Lung (tissue), 16 donors: ENCODE measurements around the gene ZXDB. TPM values are rescaled to one million over a fixed set of nuclear protein-coding genes. Genes with fewer than 3 reads are reported as not detected.
A peak's percentile ranks its signal among the peaks of the same experiment; 100 is the strongest.
"Not testable (repeated sequence)": the region's sequence is repeated elsewhere in the genome, so short reads cannot be mapped to it uniquely, and the experiment has no call there.

Experiments
- ATAC-seq: fragments of 200-7000 bp; cut with Tn5 transposase; one replicate; pipeline ENCODE4 v1.9.1; 2020; ENCODE audit warnings: moderate number of reproducible peaks; ENCODE audit not compliant: insufficient read depth, low FRiP score
- DNase-seq, 3 donors: peaks; one replicate each; pipeline ENCODE4 v3.0.0-alpha.2; 2013 to 2017
- H3K27ac ChIP-seq, 2 donors: one replicate each; pipeline ENCODE4 v1.5.1; 2013; ENCODE audit warnings: mild to moderate bottlenecking in 2 of 2, moderate library complexity in 2 of 2, control low read depth in 1 of 2, inconsistent platforms in 1 of 2, low read depth in 1 of 2, low read length in 1 of 2
- H3K27me3 ChIP-seq, 3 donors: one replicate each; pipeline ENCODE4 v1.5.1; 2013; ENCODE audit warnings: low read length in 2 of 3; ENCODE audit not compliant: control insufficient read depth in 3 of 3, insufficient read depth in 3 of 3
- H3K36me3 ChIP-seq, 4 donors: one replicate each; pipeline ENCODE4 v1.5.1; 2013; ENCODE audit warnings: low read length in 4 of 4, mild to moderate bottlenecking in 1 of 4, moderate library complexity in 1 of 4; ENCODE audit not compliant: control insufficient read depth in 4 of 4, insufficient read depth in 4 of 4
- H3K4me1 ChIP-seq, 5 donors: one replicate each; pipeline ENCODE4 v1.5.1; 2013; ENCODE audit warnings: low read length in 5 of 5, mild to moderate bottlenecking in 2 of 5, moderate library complexity in 1 of 5; ENCODE audit not compliant: control insufficient read depth in 5 of 5, insufficient read depth in 5 of 5
- H3K4me3 ChIP-seq: one replicate; pipeline ENCODE4 v1.5.1; 2013; ENCODE audit warnings: mild to moderate bottlenecking, control low read depth, moderate library complexity
- H3K9ac ChIP-seq, 2 donors: one replicate each; pipeline ENCODE4 v1.5.1; 2013; ENCODE audit warnings: low read length in 2 of 2, control low read depth in 1 of 2; ENCODE audit not compliant: insufficient read depth in 1 of 2
- H3K9me3 ChIP-seq, 4 donors: one replicate each; pipeline ENCODE4 v1.5.1; 2013; ENCODE audit warnings: low read length in 3 of 4, mild to moderate bottlenecking in 1 of 4, moderate library complexity in 1 of 4; ENCODE audit not compliant: control insufficient read depth in 4 of 4, insufficient read depth in 3 of 4
- WGBS, 2 donors: extraction: QIAGEN DNeasy Blood & Tissue Kit; methylation state at CpG; one replicate each; pipeline ENCODE4 v1.1.7; 2013; 5-methylcytosine and 5-hydroxymethylcytosine counted together
- long read RNA-seq, 5 donors: transcript quantifications; one replicate each; lab custom pipeline, GENCODE V29; 2026
- polyA plus RNA-seq, 2 donors: library from polyadenylated mRNA; stranded (reverse); fragments of 200-250 nt; gene quantifications; one replicate each; pipeline ENCODE4 v1.2.1, GENCODE V29; 2013
- total RNA-seq, 2 donors: library from RNA; depleted of rRNA in 1 of 2; stranded (reverse); fragments of >200 nt in 1 of 2; gene quantifications; one replicate each; pipeline ENCODE4 v1.2.1, GENCODE V29; 2014 to 2021
- TF ChIP-seq, protein P1 (sequence below): IDR thresholded peaks from 2 replicates; pipeline ENCODE4 v1.5.1; 2012; ENCODE audit warnings: mild to moderate bottlenecking; ENCODE audit errors: control extremely low read depth, extremely low read depth
- donor health status: control.
- donor health status: control.
- donor health status: Bipolar disorder and iron deficiency.
- donor health status: healthy.
- donor health status: DM: yes; HTN: yes; CAD: no.

ZXDB gene
- 10 to 100 TPM in 1 of 2 donors, 1 to 10 TPM in 1; 7.2 to 13.2 TPM for total RNA-seq
- polyA plus RNA-seq: 1 to 10 TPM; 1.9 to 2.5 TPM
- long read RNA-seq, donor 1, full-length matches to known transcripts: 29 of 29 reads
- long read RNA-seq, donor 1, partial matches to known transcripts: 0 of 29 reads
- long read RNA-seq, donor 1, other reads (novel, unspliced or antisense): 0 of 29 reads
- long read RNA-seq, donor 2, full-length matches to known transcripts: 7 of 7 reads
- long read RNA-seq, donor 2, partial matches to known transcripts: 0 of 7 reads
- long read RNA-seq, donor 2, other reads (novel, unspliced or antisense): 0 of 7 reads
- long read RNA-seq, donor 3, full-length matches to known transcripts: 17 of 17 reads
- long read RNA-seq, donor 3, partial matches to known transcripts: 0 of 17 reads
- long read RNA-seq, donor 3, other reads (novel, unspliced or antisense): 0 of 17 reads
- long read RNA-seq, donor 4, full-length matches to known transcripts: 9 of 9 reads
- long read RNA-seq, donor 4, partial matches to known transcripts: 0 of 9 reads
- long read RNA-seq, donor 4, other reads (novel, unspliced or antisense): 0 of 9 reads
- long read RNA-seq, donor 5, full-length matches to known transcripts: 13 of 13 reads
- long read RNA-seq, donor 5, partial matches to known transcripts: 0 of 13 reads
- long read RNA-seq, donor 5, other reads (novel, unspliced or antisense): 0 of 13 reads

DNA sequence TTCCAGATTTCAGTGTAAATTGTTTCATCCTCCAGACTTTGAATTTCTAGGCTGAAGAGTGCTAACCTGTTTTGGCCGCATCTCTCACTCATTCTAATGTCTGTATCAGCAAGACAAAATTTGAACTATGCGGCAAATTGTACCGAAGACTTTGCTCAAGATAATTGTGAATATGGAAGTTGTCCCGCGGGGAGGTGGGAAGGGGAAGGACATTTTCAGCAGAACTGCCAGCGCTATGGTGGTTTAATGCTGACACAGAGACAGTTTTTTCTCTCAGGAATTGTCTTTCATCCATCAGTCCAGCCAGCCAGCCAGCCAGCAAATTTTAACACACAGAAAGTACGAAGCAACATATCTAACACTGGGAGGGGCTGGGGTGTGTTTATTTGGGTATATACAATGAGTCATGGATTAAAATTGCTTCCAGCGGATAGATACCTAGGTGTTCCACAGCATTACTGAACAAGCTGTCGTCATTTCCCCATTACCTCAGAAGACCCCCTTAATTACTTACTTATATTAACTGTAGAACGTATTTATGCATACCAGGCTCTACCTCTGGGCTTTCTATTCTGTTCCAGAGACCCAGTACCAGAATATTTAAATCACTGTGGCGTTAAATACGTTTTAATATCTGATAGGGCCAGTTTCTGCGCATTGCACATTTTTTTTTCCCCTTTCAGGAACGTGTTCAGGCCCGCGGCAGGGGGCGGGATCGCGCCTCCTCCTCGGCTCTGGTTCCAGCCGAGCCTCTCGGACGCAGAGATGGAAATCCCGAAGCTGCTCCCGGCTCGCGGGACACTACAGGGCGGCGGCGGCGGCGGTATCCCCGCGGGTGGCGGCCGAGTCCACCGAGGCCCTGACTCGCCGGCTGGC, at the start of gene ZXDB:
Gene ZXDB (plus strand): TSS at position 728 of the 876 bp plus-strand sequence. CDS start 38 bp downstream, at position 766.
- Histone ChIP-seq H3K9ac (peak within 1 kb of the TSS; percentile 46 to 61), H3K4me1 (peaks cover 0 to 14% (median 3%) of the 10 kb centered on the region in 5 donors), H3K4me3 (peak within 1 kb of the TSS; percentile 52), H3K27ac (peak within 1 kb of the TSS; percentile 86 to 95)
- ATAC-seq: peak; percentile 35
- H3K9me3 ChIP-seq, H3K27me3 ChIP-seq, H3K36me3 ChIP-seq: not testable (repeated sequence)
- WGBS, 2 donors: 14 to 34% methylated on average over 13 to 17 of the region's 39 CpGs
- DNase-seq: peak in 2 of 3 donors; percentile 36 to 54

DNA sequence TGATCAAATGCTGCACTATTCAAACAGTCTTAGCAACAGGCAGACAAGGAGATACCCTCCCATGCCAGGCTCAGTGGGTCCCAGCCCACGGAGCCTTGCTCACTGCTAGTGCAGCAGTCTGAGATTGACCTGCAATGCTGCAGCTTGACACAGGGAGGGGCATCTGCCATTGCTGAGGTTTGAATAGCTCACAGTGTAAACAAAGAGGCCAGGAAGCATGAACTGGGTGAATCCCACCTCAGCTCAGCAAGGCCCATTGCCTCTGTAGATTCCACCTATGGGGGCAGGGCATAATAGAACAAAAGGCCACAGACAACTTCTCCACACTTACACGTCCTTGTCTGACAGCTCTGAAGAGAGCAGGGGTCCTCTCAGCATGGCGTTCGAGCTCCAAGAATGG, 26.6 kb upstream of the ZXDB start:
- ATAC-seq (no peak), DNase-seq (peak in 1 of 3 donors; percentile 0)
- no peak overlapping the region for H3K27ac ChIP-seq
- no peaks in the 10 kb centered on the region for H3K36me3 ChIP-seq
- H3K27me3 ChIP-seq: no peaks in the 10 kb centered on the region
- no peak overlapping the region for H3K4me3 ChIP-seq
- TF ChIP-seq, protein P1, sequence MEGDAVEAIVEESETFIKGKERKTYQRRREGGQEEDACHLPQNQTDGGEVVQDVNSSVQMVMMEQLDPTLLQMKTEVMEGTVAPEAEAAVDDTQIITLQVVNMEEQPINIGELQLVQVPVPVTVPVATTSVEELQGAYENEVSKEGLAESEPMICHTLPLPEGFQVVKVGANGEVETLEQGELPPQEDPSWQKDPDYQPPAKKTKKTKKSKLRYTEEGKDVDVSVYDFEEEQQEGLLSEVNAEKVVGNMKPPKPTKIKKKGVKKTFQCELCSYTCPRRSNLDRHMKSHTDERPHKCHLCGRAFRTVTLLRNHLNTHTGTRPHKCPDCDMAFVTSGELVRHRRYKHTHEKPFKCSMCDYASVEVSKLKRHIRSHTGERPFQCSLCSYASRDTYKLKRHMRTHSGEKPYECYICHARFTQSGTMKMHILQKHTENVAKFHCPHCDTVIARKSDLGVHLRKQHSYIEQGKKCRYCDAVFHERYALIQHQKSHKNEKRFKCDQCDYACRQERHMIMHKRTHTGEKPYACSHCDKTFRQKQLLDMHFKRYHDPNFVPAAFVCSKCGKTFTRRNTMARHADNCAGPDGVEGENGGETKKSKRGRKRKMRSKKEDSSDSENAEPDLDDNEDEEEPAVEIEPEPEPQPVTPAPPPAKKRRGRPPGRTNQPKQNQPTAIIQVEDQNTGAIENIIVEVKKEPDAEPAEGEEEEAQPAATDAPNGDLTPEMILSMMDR: no peak
- no peak overlapping the region for H3K9ac ChIP-seq
- 65 to 77% methylated on average over 4 of the region's 4 CpGs for WGBS, 2 donors
- no peaks in the 10 kb centered on the region for H3K4me1 ChIP-seq
- H3K9me3 ChIP-seq: no peaks in the 10 kb centered on the region

DNA sequence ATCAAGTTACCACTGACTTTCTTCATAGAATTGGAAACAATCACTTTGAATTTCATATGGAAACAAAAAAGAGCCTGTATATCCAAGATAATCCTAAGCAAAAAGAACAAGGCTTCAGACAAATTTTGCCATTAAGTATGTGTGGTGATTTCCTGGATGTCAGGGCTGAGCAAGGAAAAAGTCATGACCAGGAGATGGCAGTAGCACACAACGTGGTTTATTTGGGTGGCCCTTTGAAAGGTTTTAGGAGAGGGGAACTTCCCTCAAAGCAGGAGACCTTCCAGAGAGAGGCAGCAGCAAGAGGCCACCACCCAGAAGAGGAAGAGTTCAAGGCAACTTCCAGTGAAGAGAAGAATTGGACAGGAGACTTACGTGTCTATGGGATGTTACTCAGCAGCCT, 18.1 kb upstream of the ZXDB start:
- TF ChIP-seq, protein P1: no peak
- no peak overlapping the region for H3K27ac ChIP-seq
- ATAC-seq: no peak
- 5 to 12% methylated on average over 2 of the region's 2 CpGs for WGBS, 2 donors
- no peaks in the 10 kb centered on the region for H3K36me3 ChIP-seq
- no peak overlapping the region for H3K9ac ChIP-seq
- H3K4me3 ChIP-seq: no peak overlapping the region
- peak in 2 of 3 donors; percentile 3 to 16 for DNase-seq
- no peaks in the 10 kb centered on the region for H3K9me3 ChIP-seq
- H3K4me1 ChIP-seq: no peaks in the 10 kb centered on the region
- no peaks in the 10 kb centered on the region for H3K27me3 ChIP-seq

DNA sequence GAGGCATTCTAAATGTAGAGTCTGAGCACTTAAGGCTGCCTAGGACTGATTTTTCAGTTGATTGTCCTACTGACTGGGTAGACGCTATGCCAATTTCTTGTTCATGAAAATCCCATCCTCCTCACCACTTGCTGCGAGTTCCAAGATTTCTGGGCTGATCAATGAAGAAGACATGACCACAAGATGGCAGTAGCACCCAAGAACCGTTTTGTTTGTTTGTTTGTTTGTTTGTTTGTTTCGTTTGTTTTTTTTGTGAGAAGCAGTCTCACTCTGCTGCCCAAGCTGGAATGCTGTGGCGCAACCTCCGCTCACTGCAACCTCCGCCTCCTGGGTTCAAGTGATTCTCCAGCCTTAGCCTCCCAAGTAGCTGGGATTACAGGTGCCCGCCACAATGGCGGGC, 8.9 kb upstream of the ZXDB start:
- not testable (repeated sequence) for ATAC-seq, H3K4me1 ChIP-seq

More for the DNA sequence above, 8.9 kb upstream of the ZXDB start:
- H3K9ac ChIP-seq, H3K27ac ChIP-seq, H3K4me3 ChIP-seq, H3K27me3 ChIP-seq, H3K36me3 ChIP-seq, H3K9me3 ChIP-seq, DNase-seq: not testable (repeated sequence)
- 72 to 76% methylated on average over 7 to 9 of the region's 9 CpGs for WGBS, 2 donors
